PC-9 (cell line): ENCODE measurements around the gene NLGN2.

Experiments used
- CTCF ChIP-seq: fragments of 200-600 bp; sonication (generic); conservative IDR thresholded peaks from 2 replicates; pipeline ENCODE4 v1.6.1; 2017; ENCODE audit warnings: mixed run types, antibody characterized with exemption, mild to moderate bottlenecking, moderate library complexity
- EZH2 ChIP-seq: fragments of 200-600 bp; sonication (generic); IDR thresholded peaks from 2 replicates; pipeline ENCODE4 v1.8.0; 2017; ENCODE audit warnings: antibody characterized with exemption, low read depth

GRCh38 chr17:7440834-7441195 lies 33.2 kb downstream of the NLGN2 start:
- no peak for TF ChIP-seq CTCF
- TF ChIP-seq EZH2, result no peak
